DOHH2 (cell line): ENCODE results near the gene ADCK1.
"Not testable (repeated sequence)": the region's sequence is repeated elsewhere in the genome, so short reads cannot be mapped to it uniquely, and the experiment has no call there.

Source experiments
- H3F3A ChIP-seq: fragments of 200-600 bp; sonication (generic), shearing (Covaris generic); 2 replicates; pipeline ENCODE4 v1.6.0; 2016; ENCODE audit warnings: antibody characterized with exemption, mild to moderate bottlenecking; ENCODE audit not compliant: control insufficient read depth, insufficient read depth
- H3K27ac ChIP-seq: fragments of 200-600 bp; sonication (generic); 2 replicates; pipeline ENCODE4 v1.5.1; 2014; ENCODE audit warnings: low read depth, mild to moderate bottlenecking, low read length, moderate library complexity
- H3K27me3 ChIP-seq: fragments of 200-600 bp; sonication (generic); 2 replicates; pipeline ENCODE4 v1.6.1; 2014; ENCODE audit warnings: mild to moderate bottlenecking, low read length, mixed read lengths; ENCODE audit not compliant: control insufficient read depth
- H3K36me3 ChIP-seq: fragments of 200-600 bp; sonication (generic); 2 replicates; pipeline ENCODE4 v1.6.1; 2014; ENCODE audit warnings: mild to moderate bottlenecking, low read length, moderate library complexity, mixed read lengths; ENCODE audit not compliant: control insufficient read depth
- H3K4me1 ChIP-seq: fragments of 200-600 bp; sonication (generic); 2 replicates; pipeline ENCODE4 v1.6.1; 2014; ENCODE audit warnings: mild to moderate bottlenecking, low read length, mixed read lengths; ENCODE audit not compliant: control insufficient read depth
- H3K4me2 ChIP-seq: fragments of 200-600 bp; sonication (generic); 2 replicates; pipeline ENCODE4 v1.6.0; 2014; ENCODE audit warnings: mild to moderate bottlenecking, low read length, moderate library complexity
- H3K4me3 ChIP-seq: fragments of 200-600 bp; sonication (generic); 2 replicates; pipeline ENCODE4 v1.5.1; 2014; ENCODE audit warnings: mild to moderate bottlenecking, low read length, mixed read lengths
- H3K79me2 ChIP-seq: fragments of 200-600 bp; sonication (generic); 2 replicates; pipeline ENCODE4 v1.6.1; 2014; ENCODE audit warnings: mild to moderate bottlenecking, low read length, mixed read lengths; ENCODE audit not compliant: control insufficient read depth
- H3K9me2 ChIP-seq: fragments of 200-600 bp; sonication (generic); replicated peaks from 2 replicates; pipeline ENCODE4 v1.6.1; 2014; ENCODE audit warnings: mild to moderate bottlenecking, low read length, mixed read lengths; ENCODE audit not compliant: control insufficient read depth
- H3K9me3 ChIP-seq: fragments of 200-600 bp; sonication (generic); 2 replicates; pipeline ENCODE4 v1.6.1; 2014; ENCODE audit warnings: antibody characterized with exemption, low read length, mixed read lengths; ENCODE audit not compliant: control insufficient read depth, insufficient read depth
- H4K20me1 ChIP-seq: fragments of 200-600 bp; sonication (generic); 2 replicates; pipeline ENCODE4 v1.6.0; 2014; ENCODE audit warnings: low read depth, mild to moderate bottlenecking, antibody characterized with exemption, low read length, moderate library complexity; ENCODE audit not compliant: control insufficient read depth, insufficient read depth
- EZH2phosphoT487 ChIP-seq: fragments of 200-600 bp; sonication (generic); IDR thresholded peaks from 2 replicates; pipeline ENCODE4 v1.6.1; 2017; ENCODE audit warnings: borderline replicate concordance, mild to moderate bottlenecking, antibody characterized with exemption, low read length, moderate library complexity, mixed read lengths
- TF ChIP-seq, protein P1 (sequence below): fragments of 200-600 bp; sonication (generic); IDR thresholded peaks from one replicate; pipeline ENCODE4 v1.5.1; 2014; ENCODE audit warnings: antibody characterized with exemption, mild to moderate bottlenecking, low read depth, low read length; ENCODE audit not compliant: poor library complexity, severe bottlenecking

Gene ADCK1

DNA sequence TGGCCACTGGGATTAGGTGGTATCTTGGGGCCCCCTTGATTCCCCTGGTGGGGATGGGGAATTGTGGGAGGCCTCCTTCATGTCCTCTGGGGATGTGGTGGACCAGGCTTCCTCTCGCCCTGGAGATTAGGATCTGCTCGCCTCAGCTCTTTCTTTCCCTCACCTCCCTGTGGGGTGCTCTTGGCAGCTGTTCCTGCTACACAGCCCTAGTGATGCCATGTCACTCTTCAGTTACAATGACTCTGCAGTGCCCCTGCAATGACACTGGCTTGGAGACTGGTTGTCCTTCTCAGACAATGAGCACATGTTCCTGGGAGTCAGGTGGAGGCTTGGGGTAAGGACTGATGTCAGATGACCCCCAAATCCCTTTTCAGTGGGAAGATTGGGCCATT lies 83.9 kb downstream of the ADCK1 start:
- H3K9me3 ChIP-seq = no peaks in the 10 kb centered on the region
- H3K36me3 ChIP-seq = no peaks in the 10 kb centered on the region
- no peaks in the 10 kb centered on the region for H3F3A ChIP-seq
- H3K4me2 ChIP-seq = no peak overlapping the region
- no peak for TF ChIP-seq EZH2phosphoT487
- TF ChIP-seq, protein P1, sequence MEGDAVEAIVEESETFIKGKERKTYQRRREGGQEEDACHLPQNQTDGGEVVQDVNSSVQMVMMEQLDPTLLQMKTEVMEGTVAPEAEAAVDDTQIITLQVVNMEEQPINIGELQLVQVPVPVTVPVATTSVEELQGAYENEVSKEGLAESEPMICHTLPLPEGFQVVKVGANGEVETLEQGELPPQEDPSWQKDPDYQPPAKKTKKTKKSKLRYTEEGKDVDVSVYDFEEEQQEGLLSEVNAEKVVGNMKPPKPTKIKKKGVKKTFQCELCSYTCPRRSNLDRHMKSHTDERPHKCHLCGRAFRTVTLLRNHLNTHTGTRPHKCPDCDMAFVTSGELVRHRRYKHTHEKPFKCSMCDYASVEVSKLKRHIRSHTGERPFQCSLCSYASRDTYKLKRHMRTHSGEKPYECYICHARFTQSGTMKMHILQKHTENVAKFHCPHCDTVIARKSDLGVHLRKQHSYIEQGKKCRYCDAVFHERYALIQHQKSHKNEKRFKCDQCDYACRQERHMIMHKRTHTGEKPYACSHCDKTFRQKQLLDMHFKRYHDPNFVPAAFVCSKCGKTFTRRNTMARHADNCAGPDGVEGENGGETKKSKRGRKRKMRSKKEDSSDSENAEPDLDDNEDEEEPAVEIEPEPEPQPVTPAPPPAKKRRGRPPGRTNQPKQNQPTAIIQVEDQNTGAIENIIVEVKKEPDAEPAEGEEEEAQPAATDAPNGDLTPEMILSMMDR = no peak
- H3K9me2 ChIP-seq = no peaks in the 10 kb centered on the region
- H3K27me3 ChIP-seq = no peaks in the 10 kb centered on the region
- no peaks in the 10 kb centered on the region for H4K20me1 ChIP-seq
- H3K4me3 ChIP-seq = no peak overlapping the region
- no peak overlapping the region for H3K27ac ChIP-seq
- H3K4me1 ChIP-seq = peaks cover 6% of the 10 kb centered on the region; the same call in 1 of the 2 replicates
- no peaks in the 10 kb centered on the region for H3K79me2 ChIP-seq

GRCh38 chr14:77885367-77885766 lies 85.5 kb downstream of the ADCK1 start:
- H3K27ac ChIP-seq = no peak overlapping the region
- no peak for TF ChIP-seq EZH2phosphoT487
- TF ChIP-seq, protein P1 = no peak
- no peaks in the 10 kb centered on the region for H3K9me3 ChIP-seq
- H3K79me2 ChIP-seq = no peaks in the 10 kb centered on the region
- H3K4me3 ChIP-seq = no peak overlapping the region
- H3K4me1 ChIP-seq = peaks cover 6% of the 10 kb centered on the region; the same call in 1 of the 2 replicates
- no peaks in the 10 kb centered on the region for H4K20me1 ChIP-seq
- H3K36me3 ChIP-seq = no peaks in the 10 kb centered on the region
- H3K9me2 ChIP-seq = no peaks in the 10 kb centered on the region
- H3F3A ChIP-seq = no peaks in the 10 kb centered on the region
- no peak overlapping the region for H3K4me2 ChIP-seq
- no peaks in the 10 kb centered on the region for H3K27me3 ChIP-seq

- Histone ChIP-seq H3K4me2 (no peak overlapping the region), H3K36me3 (no peaks in the 10 kb centered on the region), H3K9me3 (no peaks in the 10 kb centered on the region), H3K27me3 (no peaks in the 10 kb centered on the region), H3K4me3 (no peak overlapping the region), H3K9me2 (no peaks in the 10 kb centered on the region), H3K27ac (no peak overlapping the region), H3F3A (no peaks in the 10 kb centered on the region), H4K20me1 (no peaks in the 10 kb centered on the region), H3K4me1 (peaks cover 6% of the 10 kb centered on the region; the same call in 1 of the 2 replicates), H3K79me2 (no peaks in the 10 kb centered on the region)
- TF ChIP-seq, protein P1 = no peak
- TF ChIP-seq EZH2phosphoT487 = no peak
Observed at GRCh38 chr14:77886010-77886409, 86.1 kb downstream of the ADCK1 start.

GRCh38 chr14:77888903-77889302 lies 89.0 kb downstream of the ADCK1 start:
- not testable (repeated sequence) for H3K4me3 ChIP-seq, H3K9me3 ChIP-seq, H3K9me2 ChIP-seq, H3K4me2 ChIP-seq, H3K79me2 ChIP-seq, H3K27me3 ChIP-seq, H3F3A ChIP-seq, H3K27ac ChIP-seq, H3K4me1 ChIP-seq, H4K20me1 ChIP-seq, H3K36me3 ChIP-seq
